ENCODE measurements around the gene ZNF778. TPM values are rescaled to one million over a fixed set of nuclear protein-coding genes. Genes with fewer than 3 reads are reported as not detected.

The ZNF778 gene
- total and polyA plus RNA-seq, 2 of the 13 experiments (the other 11 are each of a cell fraction or from before 2014, with no cell fraction given) = 3.8 to 7.2 TPM

GRCh38 chr16:89197633-89198416, 19.7 kb upstream of the ZNF778 start (continued):
- TF ChIP-seq ZMYM4 (CRISPR knock-in tag; IDR thresholded peaks at IDR 0.05) = no peak; the same call in 1 of the 2 replicates
- TF ChIP-seq ZNF317 (CRISPR knock-in tag; IDR thresholded peaks at IDR 0.05) = no peak
- TF ChIP-seq, protein P1, sequence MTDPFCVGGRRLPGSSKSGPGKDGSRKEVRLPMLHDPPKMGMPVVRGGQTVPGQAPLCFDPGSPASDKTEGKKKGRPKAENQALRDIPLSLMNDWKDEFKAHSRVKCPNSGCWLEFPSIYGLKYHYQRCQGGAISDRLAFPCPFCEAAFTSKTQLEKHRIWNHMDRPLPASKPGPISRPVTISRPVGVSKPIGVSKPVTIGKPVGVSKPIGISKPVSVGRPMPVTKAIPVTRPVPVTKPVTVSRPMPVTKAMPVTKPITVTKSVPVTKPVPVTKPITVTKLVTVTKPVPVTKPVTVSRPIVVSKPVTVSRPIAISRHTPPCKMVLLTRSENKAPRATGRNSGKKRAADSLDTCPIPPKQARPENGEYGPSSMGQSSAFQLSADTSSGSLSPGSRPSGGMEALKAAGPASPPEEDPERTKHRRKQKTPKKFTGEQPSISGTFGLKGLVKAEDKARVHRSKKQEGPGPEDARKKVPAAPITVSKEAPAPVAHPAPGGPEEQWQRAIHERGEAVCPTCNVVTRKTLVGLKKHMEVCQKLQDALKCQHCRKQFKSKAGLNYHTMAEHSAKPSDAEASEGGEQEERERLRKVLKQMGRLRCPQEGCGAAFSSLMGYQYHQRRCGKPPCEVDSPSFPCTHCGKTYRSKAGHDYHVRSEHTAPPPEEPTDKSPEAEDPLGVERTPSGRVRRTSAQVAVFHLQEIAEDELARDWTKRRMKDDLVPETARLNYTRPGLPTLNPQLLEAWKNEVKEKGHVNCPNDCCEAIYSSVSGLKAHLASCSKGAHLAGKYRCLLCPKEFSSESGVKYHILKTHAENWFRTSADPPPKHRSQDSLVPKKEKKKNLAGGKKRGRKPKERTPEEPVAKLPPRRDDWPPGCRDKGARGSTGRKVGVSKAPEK (CRISPR knock-in tag; IDR thresholded peaks at IDR 0.05; ENCODE audit: borderline replicate concordance) = no peak
- peak; percentile 87 for TF ChIP-seq LCORL (IDR thresholded peaks at IDR 0.05)
- peak; percentile 99 for TF ChIP-seq LCORL (CRISPR knock-in tag; IDR thresholded peaks at IDR 0.05)
- TF ChIP-seq ZNF530 (CRISPR knock-in tag; IDR thresholded peaks at IDR 0.05; ENCODE audit: low read depth) = no peak
- peak; percentile 82 for TF ChIP-seq RBFOX2 (IDR thresholded peaks at IDR 0.05; ENCODE audit: low read depth, low read length)
- TF ChIP-seq ZNF598 (CRISPR knock-in tag; IDR thresholded peaks at IDR 0.05; ENCODE audit: borderline replicate concordance) = no peak
- no peak for TF ChIP-seq PHF5A (CRISPR knock-in tag; IDR thresholded peaks at IDR 0.05; ENCODE audit: low read depth, unreplicated experiment)
- TF ChIP-seq, protein P2, sequence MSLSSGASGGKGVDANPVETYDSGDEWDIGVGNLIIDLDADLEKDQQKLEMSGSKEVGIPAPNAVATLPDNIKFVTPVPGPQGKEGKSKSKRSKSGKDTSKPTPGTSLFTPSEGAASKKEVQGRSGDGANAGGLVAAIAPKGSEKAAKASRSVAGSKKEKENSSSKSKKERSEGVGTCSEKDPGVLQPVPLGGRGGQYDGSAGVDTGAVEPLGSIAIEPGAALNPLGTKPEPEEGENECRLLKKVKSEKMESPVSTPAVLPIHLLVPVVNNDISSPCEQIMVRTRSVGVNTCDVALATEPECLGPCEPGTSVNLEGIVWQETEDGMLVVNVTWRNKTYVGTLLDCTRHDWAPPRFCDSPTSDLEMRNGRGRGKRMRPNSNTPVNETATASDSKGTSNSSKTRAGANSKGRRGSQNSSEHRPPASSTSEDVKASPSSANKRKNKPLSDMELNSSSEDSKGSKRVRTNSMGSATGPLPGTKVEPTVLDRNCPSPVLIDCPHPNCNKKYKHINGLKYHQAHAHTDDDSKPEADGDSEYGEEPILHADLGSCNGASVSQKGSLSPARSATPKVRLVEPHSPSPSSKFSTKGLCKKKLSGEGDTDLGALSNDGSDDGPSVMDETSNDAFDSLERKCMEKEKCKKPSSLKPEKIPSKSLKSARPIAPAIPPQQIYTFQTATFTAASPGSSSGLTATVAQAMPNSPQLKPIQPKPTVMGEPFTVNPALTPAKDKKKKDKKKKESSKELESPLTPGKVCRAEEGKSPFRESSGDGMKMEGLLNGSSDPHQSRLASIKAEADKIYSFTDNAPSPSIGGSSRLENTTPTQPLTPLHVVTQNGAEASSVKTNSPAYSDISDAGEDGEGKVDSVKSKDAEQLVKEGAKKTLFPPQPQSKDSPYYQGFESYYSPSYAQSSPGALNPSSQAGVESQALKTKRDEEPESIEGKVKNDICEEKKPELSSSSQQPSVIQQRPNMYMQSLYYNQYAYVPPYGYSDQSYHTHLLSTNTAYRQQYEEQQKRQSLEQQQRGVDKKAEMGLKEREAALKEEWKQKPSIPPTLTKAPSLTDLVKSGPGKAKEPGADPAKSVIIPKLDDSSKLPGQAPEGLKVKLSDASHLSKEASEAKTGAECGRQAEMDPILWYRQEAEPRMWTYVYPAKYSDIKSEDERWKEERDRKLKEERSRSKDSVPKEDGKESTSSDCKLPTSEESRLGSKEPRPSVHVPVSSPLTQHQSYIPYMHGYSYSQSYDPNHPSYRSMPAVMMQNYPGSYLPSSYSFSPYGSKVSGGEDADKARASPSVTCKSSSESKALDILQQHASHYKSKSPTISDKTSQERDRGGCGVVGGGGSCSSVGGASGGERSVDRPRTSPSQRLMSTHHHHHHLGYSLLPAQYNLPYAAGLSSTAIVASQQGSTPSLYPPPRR (CRISPR knock-in tag; IDR thresholded peaks at IDR 0.05; ENCODE audit: borderline replicate concordance) = peak; percentile 95
- peak; percentile 68 for TF ChIP-seq ELF1 (CRISPR knock-in tag; IDR thresholded peaks at IDR 0.05)
- no peak for TF ChIP-seq NR3C1 (CRISPR knock-in tag; IDR thresholded peaks at IDR 0.05)
- peak; percentile 40; the same call in 1 of the 2 replicates for TF ChIP-seq AKAP8 (CRISPR knock-in tag; IDR thresholded peaks at IDR 0.05)
- TF ChIP-seq ZFP90 (CRISPR knock-in tag; IDR thresholded peaks at IDR 0.05; ENCODE audit: borderline replicate concordance) = peak; percentile 80
- TF ChIP-seq BATF2 (CRISPR knock-in tag; IDR thresholded peaks at IDR 0.05) = peak; percentile 66; the same call in 1 of the 2 replicates
- peak; percentile 99 for TF ChIP-seq ZNF121 (CRISPR knock-in tag; IDR thresholded peaks at IDR 0.05)
- peak; percentile 70; the same call in 1 of the 2 replicates for TF ChIP-seq ZNF879 (CRISPR knock-in tag; IDR thresholded peaks at IDR 0.05)
- peak; percentile 68; the same call in 1 of the 2 replicates for TF ChIP-seq BRD4 (CRISPR knock-in tag; IDR thresholded peaks at IDR 0.05)

Measured in HepG2 (cell line).